Loucy (cell line): ENCODE data around the gene MYL5.

Source experiments
- H2AFZ ChIP-seq: fragments of 200-600 bp; sonication (generic); 2 replicates; pipeline ENCODE4 v1.6.0; 2016; ENCODE audit warnings: antibody characterized with exemption, mild to moderate bottlenecking, low read length, moderate library complexity
- H3F3A ChIP-seq: fragments of 200-600 bp; 2 replicates; pipeline ENCODE4 v1.6.0; 2016; ENCODE audit warnings: antibody characterized with exemption, low read depth, mild to moderate bottlenecking
- H3K27me3 ChIP-seq: fragments of 200-600 bp; sonication (generic); 2 replicates; pipeline ENCODE4 v1.6.1; 2014; ENCODE audit warnings: low read length, mild to moderate bottlenecking; ENCODE audit not compliant: insufficient read depth, poor library complexity, severe bottlenecking
- H3K36me3 ChIP-seq: fragments of 200-600 bp; sonication (generic); 2 replicates; pipeline ENCODE4 v1.6.1; 2016; ENCODE audit warnings: low read length; ENCODE audit not compliant: insufficient read depth
- H3K4me1 ChIP-seq: fragments of 200-600 bp; sonication (generic); 2 replicates; pipeline ENCODE4 v1.5.1; 2014; ENCODE audit warnings: low read length, mild to moderate bottlenecking; ENCODE audit not compliant: insufficient read depth, poor library complexity, severe bottlenecking
- H3K4me2 ChIP-seq: fragments of 200-600 bp; sonication (generic); 2 replicates; pipeline ENCODE4 v1.6.0; 2014; ENCODE audit warnings: antibody characterized with exemption, low read length, low read depth, mild to moderate bottlenecking; ENCODE audit not compliant: poor library complexity, severe bottlenecking
- H3K4me3 ChIP-seq: fragments of 200-600 bp; sonication (generic); 2 replicates; pipeline ENCODE4 v1.5.1; 2014; ENCODE audit warnings: low read length, mild to moderate bottlenecking, mixed read lengths; ENCODE audit not compliant: poor library complexity, severe bottlenecking
- H3K79me2 ChIP-seq: fragments of 200-600 bp; sonication (generic); 2 replicates; pipeline ENCODE4 v1.6.1; 2014; ENCODE audit warnings: low read length; ENCODE audit not compliant: insufficient read depth
- H3K9ac ChIP-seq: fragments of 200-600 bp; sonication (generic); 2 replicates; pipeline ENCODE4 v1.6.0; 2014; ENCODE audit warnings: mild to moderate bottlenecking, low read depth, low read length, moderate library complexity; ENCODE audit not compliant: poor library complexity, severe bottlenecking
- H3K9me2 ChIP-seq: fragments of 200-600 bp; sonication (generic); replicated peaks from 2 replicates; pipeline ENCODE4 v1.6.1; 2016; ENCODE audit warnings: low read depth, low read length, mixed read lengths
- H3K9me3 ChIP-seq: fragments of 200-600 bp; sonication (generic); 2 replicates; pipeline ENCODE4 v1.6.1; 2014; ENCODE audit warnings: mild to moderate bottlenecking, antibody characterized with exemption, low read length, low read depth; ENCODE audit not compliant: insufficient read depth
- H4K20me1 ChIP-seq: fragments of 200-600 bp; sonication (generic); 2 replicates; pipeline ENCODE4 v1.6.0; 2014; ENCODE audit warnings: antibody characterized with exemption, low read length, mild to moderate bottlenecking; ENCODE audit not compliant: insufficient read depth, poor library complexity, severe bottlenecking
- EZH2phosphoT487 ChIP-seq: fragments of 200-600 bp; IDR thresholded peaks from 2 replicates; pipeline ENCODE4 v1.6.1; 2018; ENCODE audit warnings: antibody characterized with exemption, mild to moderate bottlenecking, moderate library complexity, borderline replicate concordance
- TF ChIP-seq, protein P1 (sequence below): fragments of 200-600 bp; sonication (generic); conservative IDR thresholded peaks from 2 replicates; pipeline ENCODE4 v1.5.1; 2014; ENCODE audit warnings: mild to moderate bottlenecking, antibody characterized with exemption, low read length

MYL5 gene

DNA sequence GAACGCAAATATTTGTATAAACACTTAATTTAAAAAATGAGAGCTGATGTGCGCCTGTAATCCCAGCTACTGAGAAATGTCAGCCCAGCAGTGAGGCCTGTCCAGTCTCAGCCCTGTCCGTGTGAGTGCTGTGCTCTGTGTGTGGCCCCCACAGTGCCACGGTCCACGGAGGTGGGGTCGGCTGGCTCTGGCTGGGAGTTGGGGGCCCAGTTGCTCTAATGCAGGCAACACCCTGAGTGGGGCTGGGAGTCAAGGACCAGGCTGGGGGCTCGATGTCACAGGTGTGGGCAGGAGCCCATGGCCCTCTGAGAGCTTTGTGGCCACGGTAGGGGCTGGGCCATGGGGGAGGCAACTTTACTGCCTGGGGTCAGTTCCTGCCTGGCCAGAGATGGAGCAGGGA is 44.1 kb downstream of the MYL5 start:
- no peaks in the 10 kb centered on the region for H3F3A ChIP-seq
- no peak overlapping the region for H3K4me2 ChIP-seq
- H3K9me3 ChIP-seq = no peaks in the 10 kb centered on the region
- no peaks in the 10 kb centered on the region for H3K27me3 ChIP-seq
- no peak overlapping the region for H2AFZ ChIP-seq
- TF ChIP-seq EZH2phosphoT487 = no peak
- TF ChIP-seq, protein P1, sequence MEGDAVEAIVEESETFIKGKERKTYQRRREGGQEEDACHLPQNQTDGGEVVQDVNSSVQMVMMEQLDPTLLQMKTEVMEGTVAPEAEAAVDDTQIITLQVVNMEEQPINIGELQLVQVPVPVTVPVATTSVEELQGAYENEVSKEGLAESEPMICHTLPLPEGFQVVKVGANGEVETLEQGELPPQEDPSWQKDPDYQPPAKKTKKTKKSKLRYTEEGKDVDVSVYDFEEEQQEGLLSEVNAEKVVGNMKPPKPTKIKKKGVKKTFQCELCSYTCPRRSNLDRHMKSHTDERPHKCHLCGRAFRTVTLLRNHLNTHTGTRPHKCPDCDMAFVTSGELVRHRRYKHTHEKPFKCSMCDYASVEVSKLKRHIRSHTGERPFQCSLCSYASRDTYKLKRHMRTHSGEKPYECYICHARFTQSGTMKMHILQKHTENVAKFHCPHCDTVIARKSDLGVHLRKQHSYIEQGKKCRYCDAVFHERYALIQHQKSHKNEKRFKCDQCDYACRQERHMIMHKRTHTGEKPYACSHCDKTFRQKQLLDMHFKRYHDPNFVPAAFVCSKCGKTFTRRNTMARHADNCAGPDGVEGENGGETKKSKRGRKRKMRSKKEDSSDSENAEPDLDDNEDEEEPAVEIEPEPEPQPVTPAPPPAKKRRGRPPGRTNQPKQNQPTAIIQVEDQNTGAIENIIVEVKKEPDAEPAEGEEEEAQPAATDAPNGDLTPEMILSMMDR = no peak
- peaks cover 77% of the 10 kb centered on the region for H3K79me2 ChIP-seq
- H3K4me3 ChIP-seq = no peak overlapping the region
- no peaks in the 10 kb centered on the region for H3K9me2 ChIP-seq
- peaks cover 35% of the 10 kb centered on the region for H4K20me1 ChIP-seq
- H3K9ac ChIP-seq = no peak overlapping the region
- H3K36me3 ChIP-seq = peaks cover 6% of the 10 kb centered on the region; the same call in 1 of the 2 replicates
- H3K4me1 ChIP-seq = no peaks in the 10 kb centered on the region

DNA sequence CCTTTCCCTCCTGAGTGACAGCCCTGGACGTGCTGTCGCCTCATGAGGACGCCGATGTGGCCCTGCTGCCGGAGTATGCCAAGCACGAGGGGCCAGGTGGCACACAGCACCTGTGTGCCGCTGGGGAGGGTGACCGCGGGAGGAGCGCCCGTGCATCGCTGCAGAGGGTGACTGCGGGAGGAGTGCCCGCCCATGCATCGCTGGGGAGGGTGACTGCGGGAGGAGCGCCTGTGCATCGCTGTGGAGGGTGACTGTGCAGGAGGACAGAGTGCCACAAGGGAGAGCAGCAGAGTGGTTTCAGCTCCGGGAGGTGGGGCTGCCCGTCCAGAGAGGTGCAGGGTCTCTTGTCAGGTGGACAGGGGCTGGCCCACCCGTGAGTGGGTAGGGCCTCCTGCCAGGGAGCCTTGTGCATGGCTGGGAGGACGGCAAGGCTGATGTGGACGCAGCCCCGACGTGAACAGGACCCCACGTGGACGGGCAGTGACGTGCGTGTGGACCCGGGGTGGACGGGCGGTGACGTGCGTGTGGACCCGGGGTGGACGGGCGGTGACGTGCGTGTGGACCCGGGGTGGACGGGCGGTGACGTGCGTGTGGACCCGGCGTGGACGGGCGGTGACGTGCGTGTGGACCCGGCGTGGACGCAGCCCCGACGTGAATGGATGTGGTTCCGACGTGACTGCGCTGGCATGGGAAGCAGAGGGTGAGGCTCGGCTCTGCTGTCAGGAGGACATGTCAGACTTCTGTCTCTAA is 45.9 kb downstream of the MYL5 start:
- Histone ChIP-seq H3K36me3 (peaks cover 6% of the 10 kb centered on the region; the same call in 1 of the 2 replicates), H4K20me1 (peaks cover 25% of the 10 kb centered on the region), H3K9ac (no peak overlapping the region), H3K27me3 (no peaks in the 10 kb centered on the region), H3K4me1 (no peaks in the 10 kb centered on the region), H3K9me3 (no peaks in the 10 kb centered on the region), H2AFZ (no peak overlapping the region), H3F3A (no peaks in the 10 kb centered on the region), H3K4me2 (no peak overlapping the region), H3K79me2 (peaks cover 76% of the 10 kb centered on the region; the same call in 1 of the 2 replicates), H3K9me2 (no peaks in the 10 kb centered on the region), H3K4me3 (no peak overlapping the region)
- TF ChIP-seq, protein P1 = no peak
- TF ChIP-seq EZH2phosphoT487 = no peak

DNA sequence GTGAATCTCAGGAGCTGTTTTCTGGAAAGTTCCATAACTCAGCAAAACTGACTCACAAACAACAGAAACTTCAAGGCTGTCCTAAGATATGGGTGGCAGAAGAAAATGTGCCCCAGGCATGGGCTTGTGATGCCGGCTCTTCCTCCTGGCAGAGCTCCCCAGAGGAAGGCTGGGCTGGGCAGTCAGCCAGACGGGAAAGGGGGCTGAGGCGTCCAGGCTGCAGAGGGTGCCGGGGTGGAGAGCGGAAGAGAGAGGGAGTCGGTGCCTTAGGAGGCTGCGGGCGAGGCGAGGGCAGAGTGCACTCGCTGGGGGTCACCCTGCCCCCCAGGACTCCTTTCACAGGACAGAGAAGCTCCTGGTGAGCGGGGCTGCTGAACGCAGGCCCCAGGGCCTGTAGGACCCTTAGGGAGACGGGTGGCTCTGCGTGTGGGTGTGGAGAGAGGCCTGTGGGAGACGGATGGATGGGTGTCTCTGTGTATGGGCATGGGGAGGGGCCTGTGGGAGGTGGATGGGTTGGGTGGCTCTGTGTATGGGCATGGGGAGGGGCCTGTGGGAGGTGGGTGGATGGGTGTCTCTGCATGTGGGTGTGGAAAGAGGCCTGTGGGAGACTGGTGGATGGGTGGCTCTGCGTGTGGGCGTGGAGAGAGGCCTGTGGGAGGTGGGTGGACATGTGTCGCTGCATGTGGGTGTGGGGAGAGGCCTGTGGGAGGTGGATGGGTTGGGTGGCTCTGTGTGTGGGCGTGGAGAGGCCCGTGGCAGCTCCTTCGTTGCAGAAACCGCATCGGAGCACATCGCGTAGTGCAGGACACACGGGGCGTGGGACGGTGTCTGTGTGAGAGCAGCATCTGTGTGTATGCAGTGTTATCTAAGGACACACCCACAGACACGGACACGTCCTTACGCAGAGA is 47.2 kb downstream of the MYL5 start:
- H3K27me3 ChIP-seq = no peaks in the 10 kb centered on the region
- no peaks in the 10 kb centered on the region for H3F3A ChIP-seq
- H3K4me2 ChIP-seq = no peak overlapping the region
- no peak overlapping the region for H3K9ac ChIP-seq
- H3K9me2 ChIP-seq = no peaks in the 10 kb centered on the region
- H3K9me3 ChIP-seq = no peaks in the 10 kb centered on the region
- H3K36me3 ChIP-seq = peaks cover 6% of the 10 kb centered on the region; the same call in 1 of the 2 replicates
- H2AFZ ChIP-seq = no peak overlapping the region
- peaks cover 34% of the 10 kb centered on the region for H4K20me1 ChIP-seq
- no peak overlapping the region for H3K4me3 ChIP-seq
- TF ChIP-seq EZH2phosphoT487 = no peak
- TF ChIP-seq, protein P1 = no peak
- peaks cover 88% of the 10 kb centered on the region; the same call in 1 of the 2 replicates for H3K79me2 ChIP-seq
- no peaks in the 10 kb centered on the region for H3K4me1 ChIP-seq
